D721Med (cell line): ENCODE data around the gene MYCT1.

Source experiments
- DNase-seq: peaks from one replicate; pipeline ENCODE4 v3.0.0; 2011; ENCODE audit warnings: low spot score; ENCODE audit not compliant: insufficient read length
- FAIRE-seq: peaks from 2 replicates; lab custom pipeline; 2011; peaks lifted over from hg19 to GRCh38; lab: Jason Lieb, UNC
- TF ChIP-seq, protein P1 (sequence below): IDR thresholded peaks from 2 replicates; pipeline ENCODE4 v1.5.1; 2012; ENCODE audit warnings: mild to moderate bottlenecking, control low read depth; ENCODE audit not compliant: insufficient read depth; ENCODE audit errors: missing control alignments

Gene MYCT1

DNA sequence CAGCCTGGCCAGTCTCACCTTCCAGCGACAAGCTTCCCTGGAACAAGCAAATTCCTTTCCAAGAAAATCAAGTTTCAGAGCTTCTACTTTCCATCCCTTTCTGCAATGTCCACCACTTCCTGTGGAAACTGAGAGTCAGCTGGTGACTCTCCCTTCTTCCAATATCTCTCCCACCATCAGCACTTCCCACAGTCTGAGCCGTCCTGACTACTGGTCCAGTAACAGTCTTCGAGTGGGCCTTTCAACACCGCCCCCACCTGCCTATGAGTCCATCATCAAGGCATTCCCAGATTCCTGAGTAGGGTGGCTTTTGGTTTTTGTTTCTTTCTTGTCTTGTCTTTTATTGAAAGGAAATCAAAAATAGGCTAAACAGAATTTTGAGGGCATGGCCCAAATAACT lies 24.3 kb downstream of the MYCT1 start:
- TF ChIP-seq, protein P1, sequence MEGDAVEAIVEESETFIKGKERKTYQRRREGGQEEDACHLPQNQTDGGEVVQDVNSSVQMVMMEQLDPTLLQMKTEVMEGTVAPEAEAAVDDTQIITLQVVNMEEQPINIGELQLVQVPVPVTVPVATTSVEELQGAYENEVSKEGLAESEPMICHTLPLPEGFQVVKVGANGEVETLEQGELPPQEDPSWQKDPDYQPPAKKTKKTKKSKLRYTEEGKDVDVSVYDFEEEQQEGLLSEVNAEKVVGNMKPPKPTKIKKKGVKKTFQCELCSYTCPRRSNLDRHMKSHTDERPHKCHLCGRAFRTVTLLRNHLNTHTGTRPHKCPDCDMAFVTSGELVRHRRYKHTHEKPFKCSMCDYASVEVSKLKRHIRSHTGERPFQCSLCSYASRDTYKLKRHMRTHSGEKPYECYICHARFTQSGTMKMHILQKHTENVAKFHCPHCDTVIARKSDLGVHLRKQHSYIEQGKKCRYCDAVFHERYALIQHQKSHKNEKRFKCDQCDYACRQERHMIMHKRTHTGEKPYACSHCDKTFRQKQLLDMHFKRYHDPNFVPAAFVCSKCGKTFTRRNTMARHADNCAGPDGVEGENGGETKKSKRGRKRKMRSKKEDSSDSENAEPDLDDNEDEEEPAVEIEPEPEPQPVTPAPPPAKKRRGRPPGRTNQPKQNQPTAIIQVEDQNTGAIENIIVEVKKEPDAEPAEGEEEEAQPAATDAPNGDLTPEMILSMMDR = no peak
- no peak for DNase-seq
- FAIRE-seq = no peak

DNA sequence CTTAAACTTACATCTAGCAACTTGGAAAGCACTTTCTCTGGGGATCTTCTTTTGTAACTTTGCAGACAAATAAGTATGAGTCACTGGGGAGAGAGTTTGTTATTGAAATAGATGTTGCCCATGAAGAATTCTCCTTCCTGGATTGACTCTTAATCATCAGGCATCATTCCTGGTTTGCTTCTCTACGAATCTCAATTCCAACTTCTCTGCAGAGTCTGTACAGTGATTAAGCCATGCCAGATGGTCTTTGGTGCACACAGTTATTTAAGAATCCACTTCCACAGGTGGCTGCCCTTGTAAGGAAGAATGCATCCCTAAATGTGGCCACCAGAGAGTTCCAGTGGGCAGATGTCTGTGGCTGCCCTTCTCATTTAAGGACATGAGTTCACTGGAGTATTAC lies 25.7 kb downstream of the MYCT1 start:
- DNase-seq (no peak), FAIRE-seq (no peak)
- TF ChIP-seq, protein P1 = no peak

DNA sequence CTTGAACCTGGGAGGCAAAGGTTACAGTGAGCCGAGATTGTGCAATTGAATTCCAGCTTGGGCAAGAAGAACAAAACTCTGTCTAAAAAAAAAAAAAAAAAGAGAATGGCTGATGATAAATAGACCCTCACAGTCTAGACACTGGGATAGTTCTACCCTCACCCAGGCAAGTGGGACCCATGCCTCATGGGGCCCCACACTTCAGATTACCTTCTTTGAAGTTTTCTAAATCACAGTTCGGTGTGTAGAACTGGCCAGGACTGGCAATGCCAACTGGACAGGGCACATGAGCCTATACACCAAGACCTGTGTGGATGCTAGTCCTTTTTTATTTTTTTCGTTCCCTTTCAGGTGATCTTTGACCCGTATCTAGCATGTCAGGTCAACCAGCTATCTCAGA lies 28.6 kb downstream of the MYCT1 start:
- TF ChIP-seq, protein P1 = no peak
- DNase-seq (no peak), FAIRE-seq (no peak)

DNA sequence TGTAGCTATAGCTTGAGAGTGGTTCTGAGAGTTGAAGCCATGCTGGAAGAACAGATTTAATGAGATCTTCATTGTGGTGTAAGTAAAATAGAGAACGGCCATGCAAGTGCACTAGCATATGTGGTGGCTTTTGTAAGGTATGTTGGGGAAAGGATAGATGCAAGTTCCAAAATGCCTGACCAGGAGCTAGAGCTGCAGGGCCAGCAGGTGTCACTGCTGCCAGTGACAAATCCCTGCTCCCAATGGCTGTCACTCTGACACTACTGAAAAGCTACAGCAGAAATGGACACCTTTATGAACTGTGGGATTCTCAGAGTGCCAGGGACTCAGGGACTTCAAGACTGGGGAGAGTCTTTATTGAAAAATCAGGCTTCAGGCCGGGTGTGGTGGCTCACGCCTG lies 29.8 kb downstream of the MYCT1 start:
- DNase-seq (no peak), FAIRE-seq (no peak)
- TF ChIP-seq, protein P1 = peak; percentile 2

DNA sequence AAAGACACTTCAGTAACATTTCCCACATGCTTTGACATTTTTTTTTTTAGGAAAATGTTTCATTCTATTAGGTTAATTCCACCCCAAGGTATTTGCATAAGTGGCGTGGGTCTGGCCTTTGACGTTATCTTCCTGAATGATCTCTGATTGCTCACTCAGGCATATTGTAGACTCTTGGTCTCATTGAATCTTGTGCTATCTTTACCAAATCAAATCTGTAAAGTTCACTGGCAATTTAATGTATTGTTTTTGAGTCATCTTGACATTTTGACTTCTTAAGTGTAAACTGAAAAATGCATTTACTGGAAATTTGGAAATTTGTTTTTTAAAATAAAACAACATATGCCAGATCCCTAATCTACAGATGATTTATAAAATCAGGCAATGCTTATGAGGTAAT lies 36.9 kb downstream of the MYCT1 start:
- FAIRE-seq (no peak), DNase-seq (no peak)
- TF ChIP-seq, protein P1 = no peak

DNA sequence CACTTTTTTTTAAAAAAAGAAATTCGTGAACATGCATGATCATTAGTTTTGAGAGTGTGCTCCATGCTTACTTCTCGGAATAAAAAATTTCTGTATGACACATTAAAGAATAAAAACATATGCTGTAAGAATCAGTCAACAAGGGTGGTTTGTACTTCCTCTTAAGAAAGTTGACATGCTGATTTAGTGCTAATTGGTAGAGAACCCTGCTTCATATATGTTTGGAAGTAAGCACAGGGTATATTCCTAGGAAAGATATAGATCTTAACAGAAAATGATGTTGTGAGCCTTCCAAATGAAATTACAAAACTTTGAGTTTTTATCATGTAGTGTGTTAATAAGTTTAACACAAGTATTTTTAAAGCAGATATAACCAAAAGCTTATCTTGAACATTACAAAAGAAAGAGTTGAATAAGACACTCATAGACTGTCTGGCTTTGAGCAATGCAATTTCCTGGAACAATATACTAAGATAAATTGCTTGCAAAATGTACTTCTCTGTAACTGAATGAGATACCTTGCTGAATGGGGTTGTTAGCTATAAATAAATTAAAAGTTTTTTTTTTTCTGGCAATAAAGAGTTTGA lies 39.1 kb downstream of the MYCT1 start:
- no peak for DNase-seq
- TF ChIP-seq, protein P1 = no peak
- no peak for FAIRE-seq

DNA sequence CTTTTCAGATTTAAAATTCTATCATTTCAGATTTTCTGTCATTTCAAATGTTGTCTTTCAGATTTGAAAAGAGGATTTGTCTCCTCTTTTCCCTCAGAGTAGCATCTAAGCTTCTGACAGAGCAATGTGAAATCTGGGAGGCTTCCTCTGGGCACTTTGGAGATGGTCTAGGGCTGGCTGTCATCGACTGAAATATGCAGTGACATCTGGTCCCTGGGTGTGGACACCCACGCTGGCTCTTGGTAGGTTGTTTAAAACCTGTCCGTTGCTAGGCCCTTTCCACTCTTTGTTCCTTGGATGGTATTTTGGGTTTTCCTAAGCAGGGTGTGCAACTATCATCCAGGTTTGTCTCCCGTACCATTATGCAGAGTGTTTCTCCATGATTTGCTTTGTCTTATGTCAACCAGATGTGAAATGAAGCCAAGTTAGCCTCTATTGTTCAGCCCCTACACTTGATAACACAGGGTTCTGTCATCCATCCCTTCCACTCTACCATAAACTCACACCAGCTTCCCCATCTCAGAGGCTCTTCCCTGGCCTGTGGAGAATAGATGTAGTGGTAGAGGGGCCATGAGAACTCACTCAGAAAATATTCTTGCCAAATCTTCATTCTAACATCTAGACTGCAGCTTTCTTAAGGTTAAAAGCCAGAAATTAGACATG lies 47.9 kb downstream of the MYCT1 start:
- TF ChIP-seq, protein P1 = no peak
- FAIRE-seq = no peak

More for the DNA sequence above, 47.9 kb downstream of the MYCT1 start:
- DNase-seq = no peak
